Left renal pelvis (tissue), 4 donors: ENCODE measurements around the gene ZNF638. TPM values are rescaled to one million over a fixed set of nuclear protein-coding genes. Genes with fewer than 3 reads are reported as not detected.
"Not testable (repeated sequence)": the region's sequence is repeated elsewhere in the genome, so short reads cannot be mapped to it uniquely, and the experiment has no call there.

Source experiments
- DNase-seq, 4 donors: peaks; one replicate each; pipeline ENCODE4 v3.0.0-alpha.2; 2013; ENCODE audit warnings: low read depth in 4 of 4, low spot score in 3 of 4
- polyA plus RNA-seq, 4 donors: library from polyadenylated mRNA; unstranded; fragments of 120-200 nt; gene quantifications; one replicate each; pipeline ENCODE4 v1.2.1, GENCODE V29; 2013; ENCODE audit not compliant: insufficient read length in 4 of 4

The ZNF638 gene, protein sequence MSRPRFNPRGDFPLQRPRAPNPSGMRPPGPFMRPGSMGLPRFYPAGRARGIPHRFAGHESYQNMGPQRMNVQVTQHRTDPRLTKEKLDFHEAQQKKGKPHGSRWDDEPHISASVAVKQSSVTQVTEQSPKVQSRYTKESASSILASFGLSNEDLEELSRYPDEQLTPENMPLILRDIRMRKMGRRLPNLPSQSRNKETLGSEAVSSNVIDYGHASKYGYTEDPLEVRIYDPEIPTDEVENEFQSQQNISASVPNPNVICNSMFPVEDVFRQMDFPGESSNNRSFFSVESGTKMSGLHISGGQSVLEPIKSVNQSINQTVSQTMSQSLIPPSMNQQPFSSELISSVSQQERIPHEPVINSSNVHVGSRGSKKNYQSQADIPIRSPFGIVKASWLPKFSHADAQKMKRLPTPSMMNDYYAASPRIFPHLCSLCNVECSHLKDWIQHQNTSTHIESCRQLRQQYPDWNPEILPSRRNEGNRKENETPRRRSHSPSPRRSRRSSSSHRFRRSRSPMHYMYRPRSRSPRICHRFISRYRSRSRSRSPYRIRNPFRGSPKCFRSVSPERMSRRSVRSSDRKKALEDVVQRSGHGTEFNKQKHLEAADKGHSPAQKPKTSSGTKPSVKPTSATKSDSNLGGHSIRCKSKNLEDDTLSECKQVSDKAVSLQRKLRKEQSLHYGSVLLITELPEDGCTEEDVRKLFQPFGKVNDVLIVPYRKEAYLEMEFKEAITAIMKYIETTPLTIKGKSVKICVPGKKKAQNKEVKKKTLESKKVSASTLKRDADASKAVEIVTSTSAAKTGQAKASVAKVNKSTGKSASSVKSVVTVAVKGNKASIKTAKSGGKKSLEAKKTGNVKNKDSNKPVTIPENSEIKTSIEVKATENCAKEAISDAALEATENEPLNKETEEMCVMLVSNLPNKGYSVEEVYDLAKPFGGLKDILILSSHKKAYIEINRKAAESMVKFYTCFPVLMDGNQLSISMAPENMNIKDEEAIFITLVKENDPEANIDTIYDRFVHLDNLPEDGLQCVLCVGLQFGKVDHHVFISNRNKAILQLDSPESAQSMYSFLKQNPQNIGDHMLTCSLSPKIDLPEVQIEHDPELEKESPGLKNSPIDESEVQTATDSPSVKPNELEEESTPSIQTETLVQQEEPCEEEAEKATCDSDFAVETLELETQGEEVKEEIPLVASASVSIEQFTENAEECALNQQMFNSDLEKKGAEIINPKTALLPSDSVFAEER (N-terminal part only)
- 100 to 1,000 TPM; 138 to 229 (median 222) TPM for polyA plus RNA-seq

DNA sequence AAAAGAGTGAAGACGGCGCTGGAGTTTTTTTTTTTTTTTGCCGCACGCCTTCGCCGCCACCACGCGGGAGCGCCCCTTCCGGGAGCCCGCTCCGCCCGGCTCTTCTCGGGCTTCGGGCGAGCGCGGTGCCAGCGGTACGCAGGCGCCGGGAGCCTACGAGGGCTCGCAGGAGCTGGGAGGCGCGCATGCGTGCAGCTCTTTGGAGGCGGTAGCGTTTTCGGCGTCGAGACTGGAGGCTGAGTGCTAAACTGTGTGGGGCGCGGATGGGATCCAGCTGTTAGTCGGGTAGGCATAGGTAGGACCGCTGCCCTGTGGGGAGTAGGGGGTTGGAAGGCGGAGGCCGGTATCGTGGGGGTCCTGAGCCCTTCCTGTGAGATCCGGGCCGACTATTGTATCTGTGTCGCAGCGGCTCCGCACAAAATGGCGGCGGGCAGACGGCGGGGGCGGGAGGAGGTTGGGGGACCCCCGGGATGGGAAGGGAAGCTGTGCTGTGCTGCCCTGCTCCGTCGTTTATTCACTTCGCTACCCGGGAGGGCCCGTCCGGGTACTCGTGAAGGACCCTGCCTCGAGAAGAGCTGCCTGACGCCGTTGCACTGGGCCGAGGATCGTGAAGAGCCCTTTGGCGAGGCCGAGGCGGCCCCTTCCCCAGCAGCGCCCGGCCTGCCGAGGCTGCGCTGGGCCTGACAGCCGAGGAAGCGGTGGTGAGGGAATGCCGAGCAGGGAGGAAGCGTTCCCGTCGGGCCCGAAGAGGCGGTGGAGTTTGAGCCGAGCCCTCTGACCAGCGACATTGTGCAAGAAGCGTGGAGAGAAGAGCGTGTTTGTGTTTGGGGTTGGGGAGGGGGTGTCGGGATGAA, at the start of gene ZNF638:
ZNF638 (plus strand) TSS at position 202 of the 854 bp plus-strand sequence. CDS start 17,173 bp downstream, outside the sequence.
- DNase-seq: peak; percentile 86 to 91 (median 90)

DNA sequence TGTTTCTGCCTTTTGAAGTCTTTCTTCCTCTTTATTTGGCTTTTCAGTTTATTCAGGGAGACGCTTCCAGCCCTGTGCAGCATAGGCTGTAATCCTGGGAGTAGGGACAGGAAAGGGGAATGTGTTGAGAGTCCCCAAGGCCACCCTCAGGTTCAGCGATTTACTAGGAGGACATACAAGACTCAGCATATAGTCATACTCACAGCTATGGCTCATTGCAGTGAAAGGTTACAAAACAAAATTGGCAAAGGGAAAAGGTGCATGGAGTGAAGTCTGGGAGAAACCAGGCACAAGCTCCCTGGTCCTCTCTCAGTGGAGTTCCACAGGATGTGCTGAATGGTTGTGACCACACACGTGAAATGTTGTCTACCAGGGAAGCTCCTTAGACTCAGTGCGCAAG, 49.6 kb upstream of the ZNF638 start:
- DNase-seq: no peak

DNA sequence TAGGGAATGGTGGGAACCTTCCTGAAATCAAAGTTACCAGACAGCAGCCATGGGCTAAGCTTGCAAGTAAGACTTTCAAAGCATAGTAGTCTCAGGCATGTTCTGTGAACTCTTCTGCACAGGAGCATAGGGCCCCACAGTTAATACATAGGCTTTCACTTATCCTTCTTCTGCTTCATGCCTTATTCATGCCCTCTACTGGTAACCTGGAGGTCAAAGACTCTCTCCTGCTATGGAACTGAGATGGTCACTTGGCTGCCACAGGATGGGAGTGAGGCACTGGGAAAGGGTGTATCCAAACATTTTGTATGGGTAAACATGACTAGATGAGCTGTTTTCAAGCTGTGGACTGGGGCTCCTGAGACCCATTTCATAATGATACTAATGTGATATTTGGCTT, 49.1 kb upstream of the ZNF638 start:
- no peak for DNase-seq

DNA sequence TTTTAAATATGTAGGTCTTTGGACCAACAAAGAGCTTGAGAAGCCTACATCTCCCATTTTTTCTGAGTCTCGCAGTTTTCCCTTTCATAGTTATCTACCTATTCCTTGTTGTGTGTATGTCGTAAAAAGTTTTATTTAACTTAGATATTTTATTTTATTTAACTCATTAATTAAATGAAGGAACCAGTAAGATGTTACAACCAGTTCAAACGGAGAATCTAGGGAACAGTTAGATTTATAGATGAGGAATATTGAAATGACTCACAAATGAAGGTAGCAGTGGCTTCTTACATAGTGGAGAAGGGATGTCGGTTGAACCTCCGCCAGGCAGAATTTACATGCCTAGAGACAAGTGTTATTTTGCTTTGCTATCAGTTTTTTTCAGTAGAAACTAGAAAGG, 48.5 kb upstream of the ZNF638 start:
- DNase-seq: no peak

DNA sequence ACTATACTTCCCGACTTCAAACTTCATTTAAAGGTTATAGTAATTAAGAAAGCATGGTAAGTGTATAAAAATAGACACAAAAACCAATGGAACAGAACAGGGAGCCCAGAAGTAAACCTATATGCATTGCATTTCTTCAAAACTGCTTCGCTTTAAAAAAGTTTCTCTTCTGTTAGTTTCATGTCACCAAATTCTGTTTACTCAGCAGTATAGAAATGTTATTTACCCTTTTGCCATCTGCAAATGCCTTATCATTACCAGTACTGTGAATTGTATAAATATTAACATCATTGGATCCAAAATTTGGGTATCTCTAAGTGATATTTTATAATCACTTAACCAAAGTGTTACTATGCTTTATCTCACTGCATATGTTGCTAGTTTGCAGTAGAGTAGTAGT, 45.9 kb upstream of the ZNF638 start:
- no peak for DNase-seq

DNA sequence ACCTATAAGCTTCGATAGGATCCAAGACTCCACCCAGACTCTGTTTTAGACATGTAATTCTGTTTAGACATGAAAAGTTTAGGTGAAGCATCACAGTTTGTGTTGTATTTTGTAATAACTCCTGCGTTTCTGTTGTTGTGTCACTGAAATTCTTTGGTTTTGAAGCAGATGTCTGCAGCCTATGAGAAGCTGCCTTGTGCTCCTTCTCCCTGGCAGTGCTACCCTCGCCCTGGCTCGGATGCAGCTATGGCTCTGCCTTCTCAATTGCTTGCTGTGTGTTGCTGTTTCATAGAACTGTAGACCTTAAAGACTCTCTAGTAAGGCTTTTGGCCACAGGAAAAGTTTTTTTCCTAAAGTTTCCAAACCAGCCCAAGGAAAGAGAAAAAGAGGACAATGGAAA, 40.2 kb upstream of the ZNF638 start:
- DNase-seq: no peak

DNA sequence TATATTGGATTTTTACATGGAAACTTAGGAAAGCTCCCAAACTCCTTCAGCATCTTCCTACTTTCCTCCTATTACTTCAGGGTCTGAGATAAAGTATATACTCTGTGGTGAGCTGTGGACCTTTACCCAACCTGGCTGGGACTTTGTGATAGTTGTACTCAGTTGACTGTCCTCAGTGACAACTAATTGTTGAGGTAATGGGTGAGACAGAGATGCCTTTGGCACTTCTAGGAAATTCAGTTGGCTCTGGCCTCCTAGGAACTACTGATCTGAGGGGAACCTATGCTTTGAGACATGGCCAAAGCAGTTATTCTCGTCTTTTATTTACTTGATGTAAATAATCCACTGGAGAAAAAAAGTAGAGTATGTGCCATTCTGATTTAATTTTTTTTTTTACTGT, 39.4 kb upstream of the ZNF638 start:
- DNase-seq: no peak

DNA sequence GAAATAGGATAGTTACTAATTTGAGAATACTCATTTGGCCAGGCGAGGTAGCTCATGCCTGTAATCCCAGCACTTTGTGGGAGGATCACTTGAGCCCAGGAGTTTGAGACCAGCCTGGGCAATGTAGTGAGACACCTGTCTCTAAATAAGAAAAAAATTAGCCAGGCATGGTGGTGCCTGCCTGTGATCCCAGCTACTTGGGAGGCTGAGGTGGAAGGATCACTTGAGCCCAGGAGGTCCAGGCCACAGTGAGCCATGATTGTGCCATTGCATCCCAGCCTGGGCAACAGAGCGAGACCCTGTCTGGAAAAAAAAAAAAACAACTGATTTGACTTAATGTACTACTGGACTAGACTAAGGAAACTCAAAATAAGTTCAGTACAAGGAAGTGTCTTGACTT, 32.7 kb upstream of the ZNF638 start:
- no peak for DNase-seq

DNA sequence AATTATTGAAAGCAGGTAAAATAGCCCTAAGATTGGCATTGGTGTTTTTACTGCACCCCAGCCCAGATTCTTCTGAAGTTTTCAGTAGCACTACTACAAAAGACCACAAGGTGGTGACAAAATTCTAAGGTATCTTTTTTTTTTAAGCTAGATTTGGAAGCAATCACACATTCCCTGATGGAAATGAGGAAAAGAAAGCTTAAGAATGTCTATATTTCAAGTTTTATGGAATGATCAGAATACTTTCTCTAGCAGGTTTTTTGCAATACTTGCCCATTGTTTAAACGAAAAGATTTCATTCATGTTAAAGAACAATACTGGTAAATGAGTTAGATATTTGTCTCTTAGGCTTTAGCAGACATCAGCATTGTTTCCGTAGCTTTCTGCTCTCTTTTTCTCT, 32.1 kb upstream of the ZNF638 start:
- DNase-seq: peak in 1 of 4 donors; percentile 5

DNA sequence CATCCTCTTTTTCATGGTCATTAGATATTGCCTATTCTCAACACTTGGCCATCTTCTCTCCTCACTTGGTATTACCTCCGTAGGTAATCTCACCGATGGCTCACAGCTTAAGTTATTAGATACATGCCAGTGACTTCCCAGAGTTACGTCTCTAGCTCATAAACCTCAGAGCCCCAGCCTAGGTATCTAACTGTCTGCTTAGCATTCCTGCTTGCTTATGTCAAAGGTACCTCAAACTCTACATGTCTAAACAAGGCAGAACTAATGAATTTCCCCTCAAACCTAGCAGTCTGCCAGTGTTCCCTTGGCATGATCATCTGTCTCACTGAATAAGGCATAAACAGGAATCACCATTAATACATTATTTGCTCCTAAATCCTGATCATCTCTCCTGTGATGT, 27.7 kb upstream of the ZNF638 start:
- no peak for DNase-seq

DNA sequence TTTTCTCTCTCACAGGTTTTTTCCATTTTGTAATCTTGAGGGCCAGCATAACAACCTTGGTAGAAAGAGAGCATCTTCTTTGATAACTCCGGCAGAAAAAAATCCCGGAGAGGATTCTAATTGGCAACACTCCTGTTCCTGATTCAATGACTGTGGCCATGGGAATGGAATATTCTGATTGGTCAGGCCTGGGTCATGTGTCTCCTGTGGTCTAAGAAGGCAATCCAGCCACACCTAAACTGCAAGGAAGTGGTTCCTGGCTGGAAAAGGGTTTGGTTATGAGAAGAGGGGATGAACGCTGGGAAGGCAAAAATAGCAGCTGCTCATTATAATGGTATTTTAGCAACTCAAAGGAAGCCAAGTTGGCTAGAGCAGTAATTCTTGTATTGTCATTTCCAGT, 24.8 kb upstream of the ZNF638 start:
- no peak for DNase-seq

DNA sequence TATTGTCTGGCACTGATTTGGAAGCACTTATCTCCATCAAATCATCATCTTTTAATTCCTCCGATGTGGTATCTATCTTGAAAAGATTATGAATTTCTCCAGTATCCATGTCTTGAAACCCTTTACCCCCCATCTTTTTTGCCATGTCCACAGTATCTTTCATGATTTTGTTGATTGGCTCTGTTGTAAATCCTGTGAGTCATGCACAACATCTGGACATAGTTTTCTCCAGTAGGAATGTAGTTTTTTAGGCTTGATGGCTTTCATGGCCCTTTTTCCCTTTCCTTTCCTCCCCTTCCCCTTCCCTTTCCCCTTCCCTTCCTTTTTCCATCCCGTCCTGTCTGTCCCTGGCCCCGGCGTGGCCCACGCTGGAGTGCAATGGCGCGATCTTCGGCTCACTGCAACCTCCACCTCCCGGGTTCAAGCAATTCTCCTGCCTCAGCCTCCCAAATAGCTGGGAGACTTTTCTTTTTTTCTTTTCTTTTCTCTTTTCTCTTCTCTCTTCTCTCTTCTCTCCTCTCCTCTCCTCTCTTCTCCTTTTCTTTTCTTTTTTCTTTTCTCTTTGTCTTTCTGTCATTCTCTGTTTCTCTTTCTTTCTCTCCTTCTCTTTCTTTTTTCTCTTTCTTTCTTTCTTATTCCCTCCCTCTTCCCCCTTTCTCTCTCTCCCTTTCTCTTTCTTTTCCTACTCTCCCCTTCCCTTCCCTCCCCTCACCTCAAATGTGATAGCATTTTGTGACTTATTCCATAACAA, 18.4 kb upstream of the ZNF638 start:
- no peak for DNase-seq

DNA sequence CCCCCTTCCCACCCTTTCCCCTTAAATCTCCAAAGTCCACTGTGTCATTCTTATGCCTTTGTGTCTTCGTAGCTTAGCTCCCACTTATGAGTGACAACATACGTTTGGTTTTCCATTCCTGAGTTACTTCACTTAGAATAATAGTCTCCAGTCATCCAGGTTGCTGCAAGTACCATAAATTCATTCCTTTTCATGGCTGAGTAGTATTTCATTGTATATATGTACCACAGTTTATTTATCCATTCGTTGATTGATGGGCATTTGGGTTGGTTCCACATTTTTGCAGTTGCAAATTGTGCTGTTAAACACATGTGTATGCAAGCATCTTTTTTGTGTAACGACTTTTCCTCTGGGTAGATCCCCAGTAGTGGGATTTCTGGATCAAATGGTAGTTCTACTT, 14.5 kb upstream of the ZNF638 start:
- no peak for DNase-seq

DNA sequence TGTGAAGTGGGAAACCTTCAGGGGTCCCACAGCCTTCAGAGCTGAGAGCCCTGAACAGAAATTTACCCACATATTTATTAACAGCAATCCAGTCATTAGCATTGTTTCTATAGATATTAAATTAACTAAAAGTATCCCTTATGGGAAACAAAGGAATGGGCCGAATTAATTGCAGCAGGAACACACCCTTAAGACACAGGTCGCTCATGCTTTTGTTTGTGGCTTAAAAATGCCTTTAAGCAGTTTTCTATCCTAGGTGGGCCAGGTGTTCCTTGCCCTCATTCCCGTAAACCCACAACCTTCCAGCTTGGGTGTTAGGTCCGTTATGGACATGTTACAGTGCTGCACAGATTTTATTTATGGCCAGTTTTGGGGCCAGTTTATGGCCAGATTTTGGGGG, 13.7 kb upstream of the ZNF638 start:
- not testable (repeated sequence) for DNase-seq

DNA sequence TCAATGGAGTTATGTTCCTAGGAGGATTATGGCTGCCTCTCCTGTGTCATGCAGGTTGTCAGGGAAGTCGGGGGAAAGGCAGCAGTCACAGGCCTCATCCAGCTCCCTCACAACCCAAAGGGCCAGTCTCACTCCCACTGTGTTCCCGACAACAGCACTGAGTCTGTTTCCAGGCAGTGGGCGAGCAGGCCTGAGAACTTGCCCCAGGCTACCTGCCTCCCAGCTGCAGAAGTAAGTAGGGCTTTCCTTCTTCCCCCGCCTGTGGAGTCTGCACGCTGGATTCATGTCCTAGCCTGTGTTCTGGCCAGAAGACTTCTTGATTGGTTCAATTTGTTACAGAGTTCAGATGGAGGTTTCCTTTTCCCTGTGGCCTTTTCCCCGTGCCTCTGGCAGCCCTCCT, 8.2 kb upstream of the ZNF638 start:
- DNase-seq: no peak

DNA sequence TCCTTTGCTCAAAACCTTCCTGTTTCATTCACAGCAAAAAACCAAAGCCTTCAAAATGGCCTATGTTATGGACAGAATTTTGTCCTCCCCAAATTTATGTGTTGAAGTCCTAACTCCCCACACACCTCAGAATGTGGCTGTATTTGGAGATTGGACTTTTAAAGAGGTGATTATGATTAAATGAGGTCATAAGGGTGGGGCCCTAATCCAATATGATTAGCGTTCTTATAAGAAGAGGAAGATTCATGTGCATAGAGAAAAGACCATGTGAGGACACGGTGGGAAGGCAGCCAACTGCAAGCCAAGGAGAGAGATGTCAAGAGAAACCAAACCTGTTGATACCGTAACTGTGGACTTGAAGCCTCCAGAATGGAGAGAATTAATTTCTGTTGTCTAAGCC, 4.6 kb upstream of the ZNF638 start:
- no peak for DNase-seq

DNA sequence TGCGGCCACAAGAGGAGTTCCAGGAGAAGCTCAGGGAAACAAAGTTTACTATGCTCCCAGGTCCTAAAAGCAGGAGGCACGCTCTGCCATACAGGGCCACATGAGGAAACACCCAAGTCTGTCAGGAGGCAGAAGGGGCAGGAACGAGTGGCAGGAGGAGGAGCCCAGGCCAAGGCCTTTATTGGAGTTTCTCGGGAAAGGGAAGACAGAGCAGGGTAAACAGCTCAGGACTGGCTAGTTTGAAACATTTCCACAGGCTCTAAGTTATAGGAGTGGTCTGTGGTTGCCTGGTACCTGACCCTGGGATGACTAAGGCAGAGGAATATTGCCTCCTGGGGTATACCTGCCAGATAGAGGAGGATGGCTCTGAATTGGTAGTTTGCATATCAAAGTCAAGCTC, 3.7 kb upstream of the ZNF638 start:
- DNase-seq: no peak

DNA sequence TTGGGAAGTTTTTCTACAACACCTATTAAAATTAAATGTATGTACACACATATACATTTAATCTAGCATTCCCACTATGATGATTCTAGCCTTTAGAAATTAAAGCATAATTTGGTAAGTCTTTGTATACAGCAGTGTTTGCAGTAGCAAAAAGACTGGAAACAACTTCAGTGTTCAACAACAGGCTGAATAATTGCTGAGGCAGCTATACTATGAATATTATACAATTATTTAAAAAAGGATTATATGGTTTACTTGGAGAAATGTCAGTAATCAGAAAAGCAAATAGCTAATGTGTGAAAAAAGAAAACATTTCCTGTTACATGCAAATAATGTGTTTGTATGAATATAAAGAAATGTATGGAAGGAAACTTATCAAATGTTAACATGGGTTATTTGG, 1.4 kb upstream of the ZNF638 start:
- no peak for DNase-seq

DNA sequence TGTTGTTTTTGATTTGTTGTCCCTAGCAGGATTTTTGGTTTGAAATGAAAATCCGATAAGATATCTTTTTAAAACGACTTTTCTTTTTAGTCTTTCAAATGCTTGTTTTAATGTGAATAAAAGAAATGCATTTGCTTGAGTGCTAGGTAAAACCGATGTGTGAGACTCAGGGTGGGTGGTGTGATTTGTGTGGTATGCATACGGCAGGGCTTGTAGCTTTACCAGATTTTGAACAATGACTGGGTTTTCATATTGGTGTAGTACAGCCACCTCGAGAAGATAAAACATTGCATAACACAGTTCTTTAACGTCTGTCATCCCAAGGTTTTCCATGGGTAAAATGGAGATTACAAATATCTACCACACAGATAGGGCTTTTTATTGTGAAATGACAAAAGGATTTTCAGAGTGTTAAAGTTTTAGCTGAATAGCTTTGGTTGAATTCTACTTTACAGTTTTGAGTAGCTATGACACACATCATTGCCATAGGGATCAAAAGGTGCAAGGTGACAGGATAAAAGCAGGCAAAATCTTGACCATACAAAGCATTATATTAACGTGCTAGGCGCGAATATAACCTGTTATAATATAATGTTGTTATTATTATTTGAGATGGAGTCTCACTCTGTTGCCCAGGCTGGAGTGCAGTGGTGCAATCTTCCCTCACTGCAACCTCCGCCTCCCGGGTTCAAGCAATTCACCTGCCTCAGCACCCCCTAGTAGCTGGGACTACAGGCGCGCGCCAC, 824 bp upstream of the ZNF638 start:
- no peak for DNase-seq
